ENCODE data around the gene GLI2. TPM values are rescaled to one million over a fixed set of nuclear protein-coding genes. Genes with fewer than 3 reads are reported as not detected.

Gene GLI2
- total and polyA plus RNA-seq, 2 of the 4 experiments (the other 2 are of a cell fraction) = 3.8 to 26.0 TPM

DNA sequence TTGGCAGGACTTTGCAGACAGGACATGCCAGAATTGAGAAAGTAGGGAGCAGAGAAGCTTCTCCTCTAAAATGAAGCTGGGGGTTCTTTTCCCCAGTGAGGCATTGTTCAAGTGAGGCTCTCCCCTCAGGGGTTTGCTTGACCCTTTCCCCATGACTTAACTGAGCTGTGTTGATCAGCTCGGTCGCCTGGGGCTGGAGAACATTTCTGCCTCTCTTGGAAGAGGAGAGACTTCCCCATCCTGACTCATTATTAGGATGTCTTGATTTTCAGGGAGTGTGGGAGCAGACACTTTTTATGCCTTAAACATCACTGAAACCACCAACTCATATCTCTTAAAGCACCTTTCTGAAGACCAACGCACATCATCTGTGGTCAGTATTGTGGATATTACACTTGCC lies 27.9 kb upstream of the GLI2 start:
- Histone ChIP-seq H3K27ac (ENCODE audit: insufficient read depth, low read length) (no peak overlapping the region), H3K27me3 (ENCODE audit: control insufficient read depth, insufficient read depth, low read length) (no peaks in the 10 kb centered on the region; the same call in 1 of the 2 replicates), H3K14ac (replicated peaks; ENCODE audit: low read depth, low read length) (0 out of 2 replicates have a peak overlapping the region, but pooled peaks have one; percentile 45), H3K4me3 (ENCODE audit: insufficient read depth, low read depth, low read length) (no peak overlapping the region), H3K4me1 (ENCODE audit: control insufficient read depth, insufficient read depth, low read length) (peaks cover 6% of the 10 kb centered on the region), H2AFZ (replicated peaks; ENCODE audit: low read length, poor library complexity) (no peak overlapping the region), H2AK5ac (ENCODE audit: low read depth, low read length) (no peak overlapping the region), H3K56ac (ENCODE audit: extremely low read depth, insufficient read depth, low read length) (no peak overlapping the region), H4K5ac (ENCODE audit: low read depth, low read length) (no peak overlapping the region), H3K9me3 (ENCODE audit: control insufficient read depth, insufficient read depth, low read length) (no peaks in the 10 kb centered on the region), H3K23ac (ENCODE audit: low read depth, low read length) (no peak overlapping the region; the same call in 1 of the 2 replicates), H3K4ac (ENCODE audit: low read depth, low read length) (no peak overlapping the region), H3K9ac (ENCODE audit: low read depth, low read length) (no peak overlapping the region), H3K36me3 (ENCODE audit: control insufficient read depth, insufficient read depth, low read length) (no peaks in the 10 kb centered on the region), H3K4me2 (ENCODE audit: low read depth, low read length) (no peak overlapping the region), H4K20me1 (ENCODE audit: insufficient read depth, low read length) (no peaks in the 10 kb centered on the region), H4K91ac (ENCODE audit: insufficient read depth, low read depth, low read length) (no peak overlapping the region), H4K8ac (ENCODE audit: low read depth in 2 of 2, low read length in 2 of 2) (no peak overlapping the region), H2BK5ac (ENCODE audit: low read depth, low read length, poor library complexity, severe bottlenecking) (no peak overlapping the region), H2AK9ac (replicated peaks; ENCODE audit: low read depth, low read length, poor library complexity) (no peak overlapping the region), H2BK20ac (ENCODE audit: low read depth, low read length) (no peak overlapping the region), H2BK15ac (ENCODE audit: low read depth, low read length) (no peak overlapping the region), H2BK120ac (ENCODE audit: low read depth, low read length) (no peak overlapping the region; the same call in 1 of the 2 replicates), H3K18ac (ENCODE audit: low read depth, low read length) (no peak overlapping the region), H3K9me1 (ENCODE audit: insufficient read depth, low read length) (no peaks in the 10 kb centered on the region; the same call in 1 of the 2 replicates), H3K79me1 (ENCODE audit: low read depth in 1 of 2, low read length in 2 of 2) (no peaks in the 10 kb centered on the region)
- TF ChIP-seq RFX5 (IDR thresholded peaks at IDR 0.05; ENCODE audit: low read depth, low read length) = no peak
- TF ChIP-seq POLR2A (IDR thresholded peaks at IDR 0.05; ENCODE audit: low read depth, low read length) = no peak
- TF ChIP-seq MAFK (IDR thresholded peaks at IDR 0.05; ENCODE audit: low read depth, low read length) = no peak
- no peak for TF ChIP-seq CHD1 (IDR thresholded peaks at IDR 0.05; ENCODE audit: low read depth, low read length)
- TF ChIP-seq, protein P1, sequence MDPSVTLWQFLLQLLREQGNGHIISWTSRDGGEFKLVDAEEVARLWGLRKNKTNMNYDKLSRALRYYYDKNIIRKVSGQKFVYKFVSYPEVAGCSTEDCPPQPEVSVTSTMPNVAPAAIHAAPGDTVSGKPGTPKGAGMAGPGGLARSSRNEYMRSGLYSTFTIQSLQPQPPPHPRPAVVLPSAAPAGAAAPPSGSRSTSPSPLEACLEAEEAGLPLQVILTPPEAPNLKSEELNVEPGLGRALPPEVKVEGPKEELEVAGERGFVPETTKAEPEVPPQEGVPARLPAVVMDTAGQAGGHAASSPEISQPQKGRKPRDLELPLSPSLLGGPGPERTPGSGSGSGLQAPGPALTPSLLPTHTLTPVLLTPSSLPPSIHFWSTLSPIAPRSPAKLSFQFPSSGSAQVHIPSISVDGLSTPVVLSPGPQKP (IDR thresholded peaks at IDR 0.05; ENCODE audit: borderline replicate concordance, low read depth, low read length) = no peak
- TF ChIP-seq, protein P2, sequence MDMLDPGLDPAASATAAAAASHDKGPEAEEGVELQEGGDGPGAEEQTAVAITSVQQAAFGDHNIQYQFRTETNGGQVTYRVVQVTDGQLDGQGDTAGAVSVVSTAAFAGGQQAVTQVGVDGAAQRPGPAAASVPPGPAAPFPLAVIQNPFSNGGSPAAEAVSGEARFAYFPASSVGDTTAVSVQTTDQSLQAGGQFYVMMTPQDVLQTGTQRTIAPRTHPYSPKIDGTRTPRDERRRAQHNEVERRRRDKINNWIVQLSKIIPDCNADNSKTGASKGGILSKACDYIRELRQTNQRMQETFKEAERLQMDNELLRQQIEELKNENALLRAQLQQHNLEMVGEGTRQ (IDR thresholded peaks at IDR 0.05; ENCODE audit: low read depth, low read length) = no peak
- in situ Hi-C loops (cut with MboI; ENCODE audit: low sequenced_read_pairs) (no loop called here), intact Hi-C loops (cut with micrococcal nuclease) (no loop called here), dilution Hi-C loops (cut with HindIII; ENCODE audit: low sequenced_read_pairs, unreplicated experiment) (loop anchor here (10.0 kb wide), 1 partner anchor 357 kb away; no protein-coding TSS in a partner anchor)
- no CpG with 5 or more reads among the region's 3 CpGs for WGBS, 2 experiments (ENCODE audit: extremely low coverage in 2 of 2, insufficient read length in 1 of 2)
- ChIA-PET POLR2A (ENCODE audit: unreplicated experiment) (interaction anchor here (0.6 kb wide), 1 partner anchor 12 kb away, joined by 3 read pairs; no protein-coding TSS in a partner anchor), CTCF (interaction anchor here (1.0 kb wide), 1 partner anchor 12 kb away, joined by 3 read pairs; no protein-coding TSS in a partner anchor)
- peak; percentile 9 for DNase-seq
- BruUV-seq (replicated peaks) = no TSS peak
- ATAC-seq (ENCODE audit: low read depth) = no peak

Data from IMR-90 (cell line).